CD14-positive monocyte (primary cell): Measurements from ENCODE around the gene NPLOC4. TPM values are rescaled to one million over a fixed set of nuclear protein-coding genes. Genes with fewer than 3 reads are reported as not detected.
A peak's percentile ranks its signal among the peaks of the same experiment; 100 is the strongest.

ENCODE experiments used
- DNase-seq, 3 donors: peaks; one replicate each; pipeline ENCODE4 v3.0.0-alpha.2; 2011 to 2022
- H2AFZ ChIP-seq: 2 replicates; pipeline ENCODE4 v1.6.0; 2012; ENCODE audit warnings: mild to moderate bottlenecking, low read depth, low read length, inconsistent platforms; ENCODE audit not compliant: insufficient read depth, poor library complexity, severe bottlenecking
- H3K27ac ChIP-seq, 2 donors: 1 replicate in 1 of 2; 2 replicates in 1 of 2; pipeline ENCODE4 v1.5.1; 2012 to 2013; ENCODE audit warnings: low read length in 2 of 2, control low read depth in 1 of 2, inconsistent platforms in 1 of 2, low read depth in 1 of 2, mild to moderate bottlenecking in 1 of 2
- H3K27me3 ChIP-seq, 2 donors: one replicate each; pipeline versions ENCODE4 v1.6.0 to v1.6.1; 2011 to 2013; ENCODE audit warnings: low read length in 2 of 2; ENCODE audit not compliant: control insufficient read depth in 2 of 2, insufficient read depth in 2 of 2
- H3K36me3 ChIP-seq, 2 donors: replicated peaks in 1 of 2; 1 replicate in 1 of 2; 2 replicates in 1 of 2; pipeline versions ENCODE4 v1.5.1 to v1.6.1; 2012 to 2013; ENCODE audit warnings: low read length in 2 of 2, control low read depth in 1 of 2, inconsistent platforms in 1 of 2, mild to moderate bottlenecking in 1 of 2; ENCODE audit not compliant: insufficient read depth in 2 of 2, control insufficient read depth in 1 of 2
- H3K4me1 ChIP-seq, 2 donors: 1 replicate in 1 of 2; 2 replicates in 1 of 2; pipeline versions ENCODE4 v1.5.1 to v1.6.1; 2012 to 2013; ENCODE audit warnings: low read length in 2 of 2, control low read depth in 1 of 2, inconsistent platforms in 1 of 2, mild to moderate bottlenecking in 1 of 2, moderate library complexity in 1 of 2; ENCODE audit not compliant: insufficient read depth in 2 of 2, control insufficient read depth in 1 of 2
- H3K4me2 ChIP-seq: replicated peaks from 2 replicates; pipeline ENCODE3; 2012; ENCODE audit warnings: low read length, moderate library complexity, mild to moderate bottlenecking; ENCODE audit not compliant: poor library complexity, severe bottlenecking; ENCODE audit errors: extremely low read depth
- H3K4me3 ChIP-seq, 3 experiments: fragments of 200-600 bp in 1 of 3; sonication (generic) in 1 of 3; replicated peaks in 1 of 3; 1 replicate in 2 of 3; 2 replicates in 1 of 3; pipeline ENCODE4 v1.5.1; 2011 to 2013; ENCODE audit warnings: low read length in 3 of 3, mild to moderate bottlenecking in 3 of 3, control low read depth in 2 of 3, low read depth in 2 of 3, inconsistent platforms in 1 of 3, moderate library complexity in 1 of 3
- H3K79me2 ChIP-seq: 2 replicates; pipeline ENCODE4 v1.6.0; 2012; ENCODE audit warnings: mild to moderate bottlenecking, control low read depth, inconsistent platforms, low read length, moderate library complexity; ENCODE audit not compliant: insufficient read depth
- H3K9ac ChIP-seq: 2 replicates; pipeline ENCODE4 v1.6.0; 2017; ENCODE audit warnings: low read length, mild to moderate bottlenecking; ENCODE audit not compliant: insufficient read depth, poor library complexity, severe bottlenecking
- H3K9me3 ChIP-seq, 2 donors: replicated peaks in 1 of 2; 1 replicate in 1 of 2; 2 replicates in 1 of 2; pipeline versions ENCODE4 v1.5.1 to v1.6.1; 2012 to 2013; ENCODE audit warnings: low read length in 2 of 2, control low read depth in 1 of 2; ENCODE audit not compliant: control insufficient read depth in 1 of 2, insufficient read depth in 1 of 2
- H4K20me1 ChIP-seq: 2 replicates; pipeline ENCODE4 v1.6.0; 2012; ENCODE audit warnings: mild to moderate bottlenecking, low read length, control low read depth, moderate library complexity; ENCODE audit not compliant: insufficient read depth
- H3K27ac Mint-ChIP-seq, 7 donors: one replicate each; pipeline ENCODE4 v1.8.0; 2020; ENCODE audit warnings: mild to moderate bottlenecking in 7 of 7, mixed read lengths in 7 of 7, moderate library complexity in 6 of 7, inconsistent platforms in 2 of 7
- H3K27me3 Mint-ChIP-seq, 3 donors: one replicate each; pipeline ENCODE4 v1.8.0; 2021 to 2022; ENCODE audit warnings: low read depth in 3 of 3, mild to moderate bottlenecking in 3 of 3, mixed read lengths in 3 of 3, moderate library complexity in 3 of 3, inconsistent platforms in 1 of 3
- H3K36me3 Mint-ChIP-seq, 2 donors: one replicate each; pipeline ENCODE4 v1.8.0; 2020; ENCODE audit warnings: mixed read lengths in 2 of 2, inconsistent platforms in 1 of 2, mild to moderate bottlenecking in 1 of 2
- H3K4me1 Mint-ChIP-seq: one replicate; pipeline ENCODE4 v1.8.0; 2020; ENCODE audit warnings: mild to moderate bottlenecking, mixed read lengths
- H3K4me3 Mint-ChIP-seq, 2 donors: one replicate each; pipeline ENCODE4 v1.8.0; 2020; ENCODE audit warnings: mild to moderate bottlenecking in 2 of 2, mixed read lengths in 2 of 2, moderate library complexity in 1 of 2
- H3K9me3 Mint-ChIP-seq, 7 donors: one replicate each; pipeline ENCODE4 v1.8.0; 2020 to 2022; ENCODE audit warnings: mixed read lengths in 7 of 7, mild to moderate bottlenecking in 6 of 7, moderate library complexity in 6 of 7, inconsistent platforms in 2 of 7
- WGBS: methylation state at CpG from one replicate; pipeline ENCODE4 v1.1.5; 2013; ENCODE audit warnings: missing lambda C conversion rate; ENCODE audit not compliant: insufficient coverage; 5-methylcytosine and 5-hydroxymethylcytosine counted together
- intact Hi-C, 2 donors: fragments of 100-400 bp; cut with micrococcal nuclease; formaldehyde crosslinking; loops; one replicate each; pipeline versions ENCODE4 v1.15.0 to v1.15.1; 2023
- polyA plus RNA-seq, 3 donors: library from polyadenylated mRNA; depleted of rRNA in 1 of 3; unstranded in 2 of 3; stranded (reverse) in 1 of 3; fragments of 300-500 nt in 2 of 3; fragments of >200 nt in 1 of 3; fragmentation: Illumina TruSeq in 2 of 3; gene quantifications; 1 replicate in 2 of 3; 2 replicates in 1 of 3; pipeline ENCODE4 v1.2.3, GENCODE V29; 2012 to 2021
- TF ChIP-seq, protein P1 (sequence below): fragments of 200-600 bp; IDR thresholded peaks from one replicate; pipeline ENCODE4 v1.8.0; 2022; ENCODE audit warnings: antibody characterized with exemption, mild to moderate bottlenecking

The NPLOC4 gene
- polyA plus RNA-seq, 3 donors: 92.1 to 112 (median 106) TPM

DNA sequence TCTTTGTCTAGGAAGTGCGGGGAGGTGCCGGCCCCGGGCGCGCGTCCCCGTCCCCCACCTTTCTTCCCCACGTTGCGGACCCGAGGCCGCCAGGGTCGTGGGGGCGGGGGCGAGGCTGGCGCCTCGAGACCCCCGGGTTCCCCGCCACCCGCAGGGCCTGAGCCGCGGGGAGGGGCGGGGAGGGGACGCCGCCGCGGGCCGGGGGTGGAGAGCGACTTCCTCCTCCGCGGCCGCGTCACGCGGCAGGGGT lies 122.5 kb downstream of the NPLOC4 start:
- H3K4me3 Mint-ChIP-seq: peak overlapping the region; percentile 82 to 84
- peak overlapping the region; percentile 60 to 94 (median 73) for H3K4me3 ChIP-seq
- peak overlapping the region; percentile 84 to 89 for H3K27ac ChIP-seq
- peak overlapping the region; percentile 60 to 86 (median 79) for H3K27ac Mint-ChIP-seq
- H3K4me1 ChIP-seq: peaks cover 73 to 88% of the 10 kb centered on the region in 2 donors
- DNase-seq: no peak
- H3K36me3 ChIP-seq: peaks cover 20 to 21% of the 10 kb centered on the region in 2 donors
- H4K20me1 ChIP-seq: peaks cover 42% of the 10 kb centered on the region
- H3K9me3 Mint-ChIP-seq: peaks cover 0 to 3% (median 0%) of the 10 kb centered on the region in 7 donors
- intact Hi-C loops: loop anchor here (2.0 to 5.0 kb wide), 3 partner anchors 38 to 117 kb away; partner anchors contain the start of genes BAHCC1 (in 1 of the 2) and FAAP100 (in 1 of the 2)
- H3K27me3 ChIP-seq: no peaks in the 10 kb centered on the region
- peaks cover 28 to 32% of the 10 kb centered on the region in 2 donors for H3K36me3 Mint-ChIP-seq
- H3K4me2 ChIP-seq: peak overlapping the region; percentile 91
- peaks cover 82% of the 10 kb centered on the region for H3K79me2 ChIP-seq
- peaks cover 61% of the 10 kb centered on the region for H3K4me1 Mint-ChIP-seq
- peaks cover 0 to 2% (median 0%) of the 10 kb centered on the region in 3 donors for H3K27me3 Mint-ChIP-seq
- WGBS: 0% methylated on average over 28 of the region's 34 CpGs
- H2AFZ ChIP-seq: peak overlapping the region; percentile 77
- peak overlapping the region; percentile 82 for H3K9ac ChIP-seq
- TF ChIP-seq, protein P1, sequence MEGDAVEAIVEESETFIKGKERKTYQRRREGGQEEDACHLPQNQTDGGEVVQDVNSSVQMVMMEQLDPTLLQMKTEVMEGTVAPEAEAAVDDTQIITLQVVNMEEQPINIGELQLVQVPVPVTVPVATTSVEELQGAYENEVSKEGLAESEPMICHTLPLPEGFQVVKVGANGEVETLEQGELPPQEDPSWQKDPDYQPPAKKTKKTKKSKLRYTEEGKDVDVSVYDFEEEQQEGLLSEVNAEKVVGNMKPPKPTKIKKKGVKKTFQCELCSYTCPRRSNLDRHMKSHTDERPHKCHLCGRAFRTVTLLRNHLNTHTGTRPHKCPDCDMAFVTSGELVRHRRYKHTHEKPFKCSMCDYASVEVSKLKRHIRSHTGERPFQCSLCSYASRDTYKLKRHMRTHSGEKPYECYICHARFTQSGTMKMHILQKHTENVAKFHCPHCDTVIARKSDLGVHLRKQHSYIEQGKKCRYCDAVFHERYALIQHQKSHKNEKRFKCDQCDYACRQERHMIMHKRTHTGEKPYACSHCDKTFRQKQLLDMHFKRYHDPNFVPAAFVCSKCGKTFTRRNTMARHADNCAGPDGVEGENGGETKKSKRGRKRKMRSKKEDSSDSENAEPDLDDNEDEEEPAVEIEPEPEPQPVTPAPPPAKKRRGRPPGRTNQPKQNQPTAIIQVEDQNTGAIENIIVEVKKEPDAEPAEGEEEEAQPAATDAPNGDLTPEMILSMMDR: no peak
- no peaks in the 10 kb centered on the region for H3K9me3 ChIP-seq

DNA sequence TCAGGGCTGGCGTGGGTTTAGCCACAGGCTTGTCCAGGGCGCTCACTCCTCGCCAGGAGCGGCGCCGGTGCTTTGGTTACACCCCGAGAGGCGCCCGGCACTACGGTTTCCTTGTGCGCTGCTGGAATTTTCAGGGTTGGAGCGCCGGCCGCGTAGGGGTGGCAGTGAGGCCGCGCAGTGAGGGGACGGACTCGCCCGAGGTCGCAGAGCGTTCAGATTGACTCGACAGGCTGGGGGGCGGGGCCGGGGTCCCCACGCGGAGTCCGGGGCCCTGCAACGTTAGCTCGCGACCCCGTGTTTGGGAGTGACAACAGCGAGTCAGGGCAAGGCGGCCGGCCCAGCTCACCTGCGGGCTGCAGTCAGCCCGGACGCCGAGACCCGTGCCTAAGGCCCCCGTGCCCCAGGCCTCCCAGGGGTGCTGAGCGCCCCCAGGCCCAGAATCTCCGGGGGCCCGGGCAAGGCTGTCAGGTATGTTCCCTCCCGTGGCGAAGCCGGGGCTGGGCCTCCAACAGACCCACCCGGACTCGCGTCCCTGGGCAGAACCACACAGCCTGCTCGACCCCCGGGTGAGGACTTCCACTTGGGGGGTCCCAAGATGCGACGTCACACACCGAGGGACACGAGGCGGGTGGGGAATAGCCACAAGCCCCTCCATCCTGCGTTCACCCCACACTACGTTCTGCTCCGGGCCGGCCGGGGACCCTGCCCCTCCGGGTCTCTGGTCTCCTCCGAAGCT lies 123.0 kb downstream of the NPLOC4 start:
- WGBS: under 1% methylated on average over 59 of the region's 64 CpGs
- Histone ChIP-seq H3K9me3 (no peaks in the 10 kb centered on the region), H4K20me1 (peaks cover 47% of the 10 kb centered on the region), H3K27me3 (no peaks in the 10 kb centered on the region), H3K4me1 (peaks cover 73 to 88% of the 10 kb centered on the region in 2 donors), H3K4me3 (peak overlapping the region; percentile 60 to 94 (median 73)), H3K9ac (peak overlapping the region; percentile 82), H3K36me3 (peaks cover 25 to 26% of the 10 kb centered on the region in 2 donors), H3K79me2 (peaks cover 87% of the 10 kb centered on the region), H3K4me2 (peak overlapping the region; percentile 91), H3K27ac (peak overlapping the region; percentile 84 to 89), H2AFZ (peak overlapping the region; percentile 77)
- Mint-ChIP-seq H3K4me3 (peak overlapping the region; percentile 82 to 88), H3K4me1 (peaks cover 66% of the 10 kb centered on the region), H3K36me3 (peaks cover 33 to 37% of the 10 kb centered on the region in 2 donors), H3K9me3 (peaks cover 0 to 3% (median 0%) of the 10 kb centered on the region in 7 donors), H3K27me3 (peaks cover 0 to 2% (median 0%) of the 10 kb centered on the region in 3 donors), H3K27ac (peak overlapping the region; percentile 79 to 94 (median 88))
- intact Hi-C loops: loop anchor here (2.0 to 5.0 kb wide), 3 partner anchors 38 to 117 kb away; partner anchors contain the start of genes BAHCC1 (in 1 of the 2) and FAAP100 (in 1 of the 2)
- TF ChIP-seq, protein P1: no peak
- peak in 2 of 3 donors; percentile 37 to 41 for DNase-seq
